ENCODE measurements around the gene PCDHGA2.
A peak's percentile ranks its signal among the peaks of the same experiment; 100 is the strongest.

DNA sequence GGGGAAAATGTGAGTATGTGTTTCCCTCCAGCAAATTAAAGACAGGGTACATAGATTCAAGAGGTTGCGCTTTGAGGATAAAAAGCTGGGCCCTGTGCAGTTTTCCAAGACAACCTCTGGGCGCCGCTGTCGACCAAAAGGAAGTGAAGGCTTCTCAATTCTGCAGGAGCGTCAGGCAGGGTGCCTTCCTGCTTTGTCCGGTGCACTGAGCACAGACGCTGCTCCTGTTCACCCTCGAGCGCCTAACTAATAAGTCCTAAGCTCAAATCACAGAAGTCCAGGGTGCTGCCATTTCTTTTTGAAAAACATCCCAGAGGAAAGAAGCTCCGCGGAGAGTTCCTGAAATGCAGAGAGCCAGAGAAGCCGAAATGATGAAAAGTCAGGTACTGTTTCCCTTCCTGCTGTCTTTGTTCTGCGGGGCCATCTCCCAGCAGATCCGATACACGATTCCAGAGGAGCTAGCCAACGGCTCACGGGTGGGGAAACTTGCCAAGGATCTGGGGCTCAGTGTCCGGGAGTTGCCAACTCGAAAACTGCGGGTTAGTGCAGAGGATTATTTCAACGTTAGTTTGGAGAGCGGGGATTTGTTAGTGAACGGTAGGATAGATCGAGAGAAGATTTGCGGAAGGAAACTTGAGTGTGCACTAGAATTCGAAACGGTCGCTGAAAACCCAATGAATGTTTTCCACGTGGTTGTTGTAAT lies 11.5 kb downstream of the PCDHGA2 start, which contains the start of gene PCDHGB1:
- peak; percentile 28 for TF ChIP-seq POLR2A (IDR thresholded peaks at IDR 0.05; ENCODE audit: low read length)
- TF ChIP-seq, protein P1, sequence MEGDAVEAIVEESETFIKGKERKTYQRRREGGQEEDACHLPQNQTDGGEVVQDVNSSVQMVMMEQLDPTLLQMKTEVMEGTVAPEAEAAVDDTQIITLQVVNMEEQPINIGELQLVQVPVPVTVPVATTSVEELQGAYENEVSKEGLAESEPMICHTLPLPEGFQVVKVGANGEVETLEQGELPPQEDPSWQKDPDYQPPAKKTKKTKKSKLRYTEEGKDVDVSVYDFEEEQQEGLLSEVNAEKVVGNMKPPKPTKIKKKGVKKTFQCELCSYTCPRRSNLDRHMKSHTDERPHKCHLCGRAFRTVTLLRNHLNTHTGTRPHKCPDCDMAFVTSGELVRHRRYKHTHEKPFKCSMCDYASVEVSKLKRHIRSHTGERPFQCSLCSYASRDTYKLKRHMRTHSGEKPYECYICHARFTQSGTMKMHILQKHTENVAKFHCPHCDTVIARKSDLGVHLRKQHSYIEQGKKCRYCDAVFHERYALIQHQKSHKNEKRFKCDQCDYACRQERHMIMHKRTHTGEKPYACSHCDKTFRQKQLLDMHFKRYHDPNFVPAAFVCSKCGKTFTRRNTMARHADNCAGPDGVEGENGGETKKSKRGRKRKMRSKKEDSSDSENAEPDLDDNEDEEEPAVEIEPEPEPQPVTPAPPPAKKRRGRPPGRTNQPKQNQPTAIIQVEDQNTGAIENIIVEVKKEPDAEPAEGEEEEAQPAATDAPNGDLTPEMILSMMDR (IDR thresholded peaks at IDR 0.05) = peak; percentile 75
- TF ChIP-seq, protein P2, sequence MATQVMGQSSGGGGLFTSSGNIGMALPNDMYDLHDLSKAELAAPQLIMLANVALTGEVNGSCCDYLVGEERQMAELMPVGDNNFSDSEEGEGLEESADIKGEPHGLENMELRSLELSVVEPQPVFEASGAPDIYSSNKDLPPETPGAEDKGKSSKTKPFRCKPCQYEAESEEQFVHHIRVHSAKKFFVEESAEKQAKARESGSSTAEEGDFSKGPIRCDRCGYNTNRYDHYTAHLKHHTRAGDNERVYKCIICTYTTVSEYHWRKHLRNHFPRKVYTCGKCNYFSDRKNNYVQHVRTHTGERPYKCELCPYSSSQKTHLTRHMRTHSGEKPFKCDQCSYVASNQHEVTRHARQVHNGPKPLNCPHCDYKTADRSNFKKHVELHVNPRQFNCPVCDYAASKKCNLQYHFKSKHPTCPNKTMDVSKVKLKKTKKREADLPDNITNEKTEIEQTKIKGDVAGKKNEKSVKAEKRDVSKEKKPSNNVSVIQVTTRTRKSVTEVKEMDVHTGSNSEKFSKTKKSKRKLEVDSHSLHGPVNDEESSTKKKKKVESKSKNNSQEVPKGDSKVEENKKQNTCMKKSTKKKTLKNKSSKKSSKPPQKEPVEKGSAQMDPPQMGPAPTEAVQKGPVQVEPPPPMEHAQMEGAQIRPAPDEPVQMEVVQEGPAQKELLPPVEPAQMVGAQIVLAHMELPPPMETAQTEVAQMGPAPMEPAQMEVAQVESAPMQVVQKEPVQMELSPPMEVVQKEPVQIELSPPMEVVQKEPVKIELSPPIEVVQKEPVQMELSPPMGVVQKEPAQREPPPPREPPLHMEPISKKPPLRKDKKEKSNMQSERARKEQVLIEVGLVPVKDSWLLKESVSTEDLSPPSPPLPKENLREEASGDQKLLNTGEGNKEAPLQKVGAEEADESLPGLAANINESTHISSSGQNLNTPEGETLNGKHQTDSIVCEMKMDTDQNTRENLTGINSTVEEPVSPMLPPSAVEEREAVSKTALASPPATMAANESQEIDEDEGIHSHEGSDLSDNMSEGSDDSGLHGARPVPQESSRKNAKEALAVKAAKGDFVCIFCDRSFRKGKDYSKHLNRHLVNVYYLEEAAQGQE (IDR thresholded peaks at IDR 0.05) = no peak
- TF ChIP-seq, protein P3, sequence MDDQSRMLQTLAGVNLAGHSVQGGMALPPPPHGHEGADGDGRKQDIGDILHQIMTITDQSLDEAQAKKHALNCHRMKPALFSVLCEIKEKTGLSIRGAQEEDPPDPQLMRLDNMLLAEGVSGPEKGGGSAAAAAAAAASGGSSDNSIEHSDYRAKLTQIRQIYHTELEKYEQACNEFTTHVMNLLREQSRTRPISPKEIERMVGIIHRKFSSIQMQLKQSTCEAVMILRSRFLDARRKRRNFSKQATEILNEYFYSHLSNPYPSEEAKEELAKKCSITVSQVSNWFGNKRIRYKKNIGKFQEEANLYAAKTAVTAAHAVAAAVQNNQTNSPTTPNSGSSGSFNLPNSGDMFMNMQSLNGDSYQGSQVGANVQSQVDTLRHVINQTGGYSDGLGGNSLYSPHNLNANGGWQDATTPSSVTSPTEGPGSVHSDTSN (IDR thresholded peaks at IDR 0.05) = no peak
- no peak for TF ChIP-seq CEBPB (IDR thresholded peaks at IDR 0.05)
- no peak for TF ChIP-seq RNF2 (IDR thresholded peaks at IDR 0.05; ENCODE audit: borderline replicate concordance, low read depth)
- TF ChIP-seq MAZ (IDR thresholded peaks at IDR 0.05; ENCODE audit: borderline replicate concordance, low read depth, low read length) = no peak

All from A549 (cell line).